Nephron progenitor cell (in vitro differentiated cells): ENCODE data around the gene C16orf82.
"Not testable (repeated sequence)": the region's sequence is repeated elsewhere in the genome, so short reads cannot be mapped to it uniquely, and the experiment has no call there.

ENCODE experiments used
- DNase-seq: peaks from one replicate; pipeline ENCODE4 v3.0.0; 2021
- H3K27ac Mint-ChIP-seq: 2 replicates; pipeline ENCODE4 v1.8.0; 2021; ENCODE audit warnings: mild to moderate bottlenecking, moderate library complexity, mixed read lengths
- H3K27me3 Mint-ChIP-seq: 2 replicates; pipeline ENCODE4 v1.8.0; 2021; ENCODE audit warnings: mild to moderate bottlenecking, low read depth, mixed read lengths; ENCODE audit not compliant: poor library complexity
- H3K36me3 Mint-ChIP-seq: 2 replicates; pipeline ENCODE4 v1.8.0; 2021; ENCODE audit warnings: low read depth, mixed read lengths
- H3K4me1 Mint-ChIP-seq: 2 replicates; pipeline ENCODE4 v1.8.0; 2021; ENCODE audit warnings: mixed read lengths
- H3K4me3 Mint-ChIP-seq: 2 replicates; pipeline ENCODE4 v1.8.0; 2021; ENCODE audit warnings: mild to moderate bottlenecking, moderate library complexity, mixed read lengths
- H3K9me3 Mint-ChIP-seq: 2 replicates; pipeline ENCODE4 v1.8.0; 2021; ENCODE audit warnings: mild to moderate bottlenecking, moderate library complexity, mixed read lengths
- CTCF ChIP-seq: fragments of 200-600 bp; sonication (generic); IDR thresholded peaks from 2 replicates; pipeline ENCODE4 v1.5.0; 2021; ENCODE audit warnings: antibody characterized with exemption

Gene C16orf82

GRCh38 chr16:27080895-27081294 is 14.2 kb downstream of the C16orf82 start:
- peaks cover 6% of the 10 kb centered on the region for H3K9me3 Mint-ChIP-seq
- DNase-seq = no peak
- H3K4me3 Mint-ChIP-seq = no peak overlapping the region
- H3K36me3 Mint-ChIP-seq = no peaks in the 10 kb centered on the region
- no peak overlapping the region for H3K27ac Mint-ChIP-seq
- TF ChIP-seq CTCF = peak; percentile 39
- H3K4me1 Mint-ChIP-seq = peaks cover 23% of the 10 kb centered on the region
- H3K27me3 Mint-ChIP-seq = peaks cover 14% of the 10 kb centered on the region

- H3K27ac Mint-ChIP-seq = no peak overlapping the region
- peak overlapping the region; percentile 66 for H3K4me3 Mint-ChIP-seq
- no peak for TF ChIP-seq CTCF
- H3K4me1 Mint-ChIP-seq = peaks cover 23% of the 10 kb centered on the region
- H3K9me3 Mint-ChIP-seq = no peaks in the 10 kb centered on the region
- H3K27me3 Mint-ChIP-seq = peaks cover 10% of the 10 kb centered on the region
- peak; percentile 57 for DNase-seq
- H3K36me3 Mint-ChIP-seq = no peaks in the 10 kb centered on the region
These were observed 17.1 kb downstream of the C16orf82 start for GRCh38 chr16:27083861-27084261.

GRCh38 chr16:27084307-27085028 is 17.7 kb downstream of the C16orf82 start:
- DNase-seq = no peak
- H3K27me3 Mint-ChIP-seq = peaks cover 10% of the 10 kb centered on the region
- peaks cover 23% of the 10 kb centered on the region for H3K4me1 Mint-ChIP-seq
- H3K9me3 Mint-ChIP-seq = no peaks in the 10 kb centered on the region
- H3K36me3 Mint-ChIP-seq = no peaks in the 10 kb centered on the region
- H3K27ac Mint-ChIP-seq = no peak overlapping the region
- TF ChIP-seq CTCF = no peak
- peak overlapping the region; percentile 9 for H3K4me3 Mint-ChIP-seq

- TF ChIP-seq CTCF = peak; percentile 8
- H3K36me3 Mint-ChIP-seq = no peaks in the 10 kb centered on the region
- peaks cover 23% of the 10 kb centered on the region for H3K4me1 Mint-ChIP-seq
- DNase-seq = no peak
- no peak overlapping the region for H3K27ac Mint-ChIP-seq
- peaks cover 14% of the 10 kb centered on the region for H3K27me3 Mint-ChIP-seq
- H3K4me3 Mint-ChIP-seq = no peak overlapping the region
- H3K9me3 Mint-ChIP-seq = no peaks in the 10 kb centered on the region
These were observed 18.5 kb downstream of the C16orf82 start for GRCh38 chr16:27085182-27085581.

DNA sequence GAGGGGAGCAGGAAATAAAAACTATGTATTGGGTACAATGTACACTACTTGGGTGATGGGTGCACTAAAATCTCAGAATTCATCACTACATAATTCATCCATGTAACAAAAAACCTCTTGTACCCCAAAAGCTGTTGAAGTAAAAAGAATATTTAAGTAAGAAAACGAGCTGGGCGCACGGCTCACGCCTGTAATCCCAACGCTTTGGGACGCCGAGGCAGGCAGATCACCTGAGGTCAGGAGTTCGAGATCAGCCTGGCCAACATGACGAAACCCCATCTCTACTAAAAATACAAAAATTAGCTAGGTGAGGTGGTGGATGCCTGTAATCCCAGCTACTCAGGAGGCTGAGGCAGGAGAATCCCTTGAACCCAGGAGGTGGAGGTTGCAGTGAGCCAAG is 19.3 kb downstream of the C16orf82 start:
- H3K9me3 Mint-ChIP-seq = not testable (repeated sequence)
- H3K4me1 Mint-ChIP-seq = peaks cover 19% of the 10 kb centered on the region

GRCh38 chr16:27088216-27088615 is 21.5 kb downstream of the C16orf82 start:
- Mint-ChIP-seq H3K9me3 (no peaks in the 10 kb centered on the region), H3K27ac (no peak overlapping the region), H3K36me3 (no peaks in the 10 kb centered on the region), H3K4me1 (peaks cover 11% of the 10 kb centered on the region), H3K4me3 (no peak overlapping the region), H3K27me3 (peaks cover 22% of the 10 kb centered on the region)
- no peak for DNase-seq
- TF ChIP-seq CTCF = no peak

More for the DNA sequence above, 19.3 kb downstream of the C16orf82 start:
- not testable (repeated sequence) for DNase-seq, H3K27ac Mint-ChIP-seq, H3K4me3 Mint-ChIP-seq, H3K36me3 Mint-ChIP-seq
- H3K27me3 Mint-ChIP-seq = peaks cover 15% of the 10 kb centered on the region
